A673 (cell line): ENCODE measurements around the gene CASTOR2.

ENCODE experiments used
- CTCF ChIP-seq: fragments of 300-800, 200-600 bp; sonication (generic); conservative IDR thresholded peaks from 2 replicates; pipeline ENCODE4 v1.5.1; 2017; ENCODE audit warnings: low read depth, mild to moderate bottlenecking, antibody characterized with exemption, low read length, moderate library complexity, mixed read lengths
- EZH2 ChIP-seq: fragments of 200-600 bp; sonication (generic); IDR thresholded peaks from 2 replicates; pipeline ENCODE4 v1.6.1; 2017; ENCODE audit warnings: borderline replicate concordance, low read depth, mild to moderate bottlenecking, mixed read lengths, antibody characterized with exemption, low read length; ENCODE audit not compliant: poor library complexity, severe bottlenecking

GRCh38 chr7:75019800-75020199 lies 55.3 kb downstream of the CASTOR2 start:
- no peak for TF ChIP-seq CTCF
- no peak for TF ChIP-seq EZH2
